Measurements from ENCODE around the gene CTBP2. TPM values are rescaled to one million over a fixed set of nuclear protein-coding genes. Genes with fewer than 3 reads are reported as not detected.

Gene CTBP2
- total RNA-seq, 1 experiment from 2014 or later = 191 TPM

- no peak overlapping the region for H3K4me3 Mint-ChIP-seq
- H3K9me3 Mint-ChIP-seq = peaks cover 24% of the 10 kb centered on the region
- TF ChIP-seq TEAD1 (CRISPR knock-in tag; IDR thresholded peaks at IDR 0.05) = no peak
- TF ChIP-seq ZNF263 (CRISPR knock-in tag; IDR thresholded peaks at IDR 0.05; ENCODE audit: low read depth) = no peak
- TF ChIP-seq ZNF671 (CRISPR knock-in tag; IDR thresholded peaks at IDR 0.05) = no peak
- no peak for TF ChIP-seq ZSCAN18 (CRISPR knock-in tag; IDR thresholded peaks at IDR 0.05)
- TF ChIP-seq AR (CRISPR knock-in tag; IDR thresholded peaks at IDR 0.05) = no peak
- TF ChIP-seq ZNF317 (CRISPR knock-in tag; IDR thresholded peaks at IDR 0.05; ENCODE audit: borderline replicate concordance, low read depth) = no peak
- TF ChIP-seq CTCF (IDR thresholded peaks at IDR 0.05) = no peak
- no peak for TF ChIP-seq ATF6 (CRISPR knock-in tag; IDR thresholded peaks at IDR 0.05)
- no peak for TF ChIP-seq USF1 (CRISPR knock-in tag; IDR thresholded peaks at IDR 0.05)
- TF ChIP-seq NR2C2 (CRISPR knock-in tag; IDR thresholded peaks at IDR 0.05) = no peak
- TF ChIP-seq PRDM15 (CRISPR knock-in tag; IDR thresholded peaks at IDR 0.05) = no peak
- TF ChIP-seq ESRRA (CRISPR knock-in tag; IDR thresholded peaks at IDR 0.05; ENCODE audit: borderline replicate concordance) = no peak
- ChIA-PET POLR2A (no interaction called here), CTCF (no interaction called here)
- ATAC-seq (no peak), DNase-seq (ENCODE audit: low spot score) (no peak)
- H3K4me1 Mint-ChIP-seq = peaks cover 55% of the 10 kb centered on the region
- no peak overlapping the region for H3K27ac Mint-ChIP-seq
- peaks cover 72% of the 10 kb centered on the region for H3K36me3 Mint-ChIP-seq
- no peaks in the 10 kb centered on the region for H3K27me3 Mint-ChIP-seq (ENCODE audit: low read depth)
These were observed 139.5 kb downstream of the CTBP2 start for GRCh38 chr10:125020871-125021270.

- Mint-ChIP-seq H3K27ac (no peak overlapping the region), H3K27me3 (ENCODE audit: low read depth) (no peaks in the 10 kb centered on the region), H3K36me3 (peaks cover 70% of the 10 kb centered on the region), H3K4me1 (peaks cover 52% of the 10 kb centered on the region), H3K9me3 (peaks cover 24% of the 10 kb centered on the region), H3K4me3 (no peak overlapping the region)
- TF ChIP-seq SP1 (CRISPR knock-in tag; conservative IDR thresholded peaks at IDR 0.05) = no peak
- TF ChIP-seq ZNF121 (CRISPR knock-in tag; IDR thresholded peaks at IDR 0.05) = no peak
- TF ChIP-seq MLX (CRISPR knock-in tag; IDR thresholded peaks at IDR 0.05) = no peak
- no peak for TF ChIP-seq NFYB (CRISPR knock-in tag; conservative IDR thresholded peaks at IDR 0.05; ENCODE audit: low read depth)
- TF ChIP-seq NFE2L1 (CRISPR knock-in tag; IDR thresholded peaks at IDR 0.05) = no peak
- TF ChIP-seq ZNF671 (CRISPR knock-in tag; IDR thresholded peaks at IDR 0.05) = no peak
- no peak for TF ChIP-seq CBFB (CRISPR knock-in tag; IDR thresholded peaks at IDR 0.05; ENCODE audit: low read depth)
- CTCF ChIA-PET = no interaction called here
- ATAC-seq (no peak), DNase-seq (ENCODE audit: low spot score) (no peak)
- POLR2A ChIA-PET = no interaction called here
These were observed 140.0 kb downstream of the CTBP2 start for GRCh38 chr10:125020386-125020785.

Measured in WTC11 (cell line).